Cardiac fibroblast (primary cell): ENCODE measurements around the gene NR1D1.
A peak's percentile ranks its signal among the peaks of the same experiment; 100 is the strongest.

ENCODE experiments used
- DNase-seq, 2 donors: peaks; one replicate each; pipeline versions ENCODE4 v3.0.0 to v3.0.0-alpha.2; 2010; ENCODE audit warnings: low read depth in 2 of 2
- H3K4me3 ChIP-seq, 2 donors: replicated peaks in 1 of 2; 1 replicate in 1 of 2; 2 replicates in 1 of 2; pipeline ENCODE4 v1.5.1; 2011; ENCODE audit warnings: low read depth in 2 of 2, low read length in 2 of 2, mild to moderate bottlenecking in 2 of 2, moderate library complexity in 1 of 2
- CTCF ChIP-seq: IDR thresholded peaks from one replicate; pipeline ENCODE4 v1.5.1; 2011; ENCODE audit warnings: low read depth, mild to moderate bottlenecking, low read length, inconsistent platforms

NR1D1 gene

GRCh38 chr17:40065769-40066510, 34.4 kb downstream of the NR1D1 start:
- no peak overlapping the region for H3K4me3 ChIP-seq
- no peak for TF ChIP-seq CTCF
- no peak for DNase-seq

DNA sequence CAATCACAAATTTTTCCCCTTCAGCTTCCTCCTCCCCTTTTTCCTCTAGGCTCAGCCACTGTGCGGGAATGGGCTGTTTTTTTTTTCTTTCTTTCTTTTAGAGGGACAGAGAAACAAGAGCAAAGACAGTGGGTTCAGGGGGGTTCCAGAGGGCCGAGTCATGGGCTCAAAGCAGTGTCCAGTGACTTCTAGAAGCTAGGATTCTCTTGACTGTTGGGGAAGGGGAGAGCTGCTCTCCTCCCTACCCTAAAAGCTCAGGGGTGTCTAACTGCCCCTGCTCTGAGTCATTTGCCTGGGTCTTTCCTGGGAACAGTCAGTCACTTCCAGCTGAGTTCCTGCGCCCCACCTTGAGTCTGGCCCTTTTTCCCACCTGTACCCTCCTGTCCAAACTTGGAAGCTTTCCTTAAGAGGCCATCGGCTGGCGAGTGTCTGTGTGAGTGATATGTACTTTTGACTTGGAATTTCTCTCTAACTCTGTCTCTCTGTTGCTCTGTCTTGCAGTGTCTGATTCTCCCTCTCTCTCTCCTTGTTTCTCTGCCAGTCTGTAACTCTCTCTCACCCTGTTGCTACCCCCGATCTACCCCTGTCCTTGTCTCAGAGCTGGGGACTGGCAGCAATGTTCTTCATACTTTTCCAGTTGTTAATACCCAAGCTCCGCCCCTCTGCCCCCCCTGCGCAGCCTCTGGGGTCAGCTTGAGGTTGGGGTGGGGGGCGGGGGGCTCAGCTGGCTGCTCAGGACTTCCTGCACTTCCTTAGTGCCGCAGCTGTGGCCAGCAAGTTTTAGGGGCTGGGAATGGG, 35.2 kb downstream of the NR1D1 start:
- TF ChIP-seq CTCF, result no peak
- peak; percentile 33 to 48 for DNase-seq
- H3K4me3 ChIP-seq, result peak overlapping the region; percentile 96 to 98

GRCh38 chr17:40063901-40064531, 36.4 kb downstream of the NR1D1 start:
- no peak for TF ChIP-seq CTCF
- H3K4me3 ChIP-seq, result peak overlapping the region; percentile 96 to 98
- DNase-seq, result no peak

GRCh38 chr17:40063187-40063771, 37.1 kb downstream of the NR1D1 start:
- no peak for TF ChIP-seq CTCF
- peak overlapping the region; percentile 96 to 98 for H3K4me3 ChIP-seq
- peak; percentile 30 to 33 for DNase-seq

- no peak for TF ChIP-seq CTCF
- H3K4me3 ChIP-seq, result peak within 1 kb of the TSS; percentile 96 to 98
- DNase-seq, result peak; percentile 28 to 64
Observed at GRCh38 chr17:40062329-40063186, 37.8 kb downstream of the NR1D1 start, which contains the start of gene THRA. Gene THRA, plus strand, starts transcription at chr17:40062965. Its CDS starts 11,524 bp downstream, at chr17:40074489.

GRCh38 chr17:40061609-40062038, 38.8 kb downstream of the NR1D1 start:
- TF ChIP-seq CTCF, result no peak
- no peak overlapping the region for H3K4me3 ChIP-seq
- no peak for DNase-seq
